Measurements from ENCODE around the gene ACTR3. TPM values are rescaled to one million over a fixed set of nuclear protein-coding genes. Genes with fewer than 3 reads are reported as not detected.

ACTR3 gene
- total RNA-seq, 1 experiment from 2014 or later: 169 TPM

- TF ChIP-seq ZNF396 (CRISPR knock-in tag; IDR thresholded peaks at IDR 0.05; ENCODE audit: borderline replicate concordance) (no peak), MAX (CRISPR knock-in tag; IDR thresholded peaks at IDR 0.05) (no peak), CREB1 (CRISPR knock-in tag; IDR thresholded peaks at IDR 0.05) (no peak), IRF1 (CRISPR knock-in tag; IDR thresholded peaks at IDR 0.05) (no peak), RELA (CRISPR knock-in tag; IDR thresholded peaks at IDR 0.05; ENCODE audit: borderline replicate concordance) (no peak), OVOL2 (CRISPR knock-in tag; IDR thresholded peaks at IDR 0.05; ENCODE audit: borderline replicate concordance) (no peak), IRF2 (CRISPR knock-in tag; IDR thresholded peaks at IDR 0.05; ENCODE audit: borderline replicate concordance, low read depth) (no peak)
Measured at GRCh38 chr2:113854970-113855740, 34.7 kb upstream of the ACTR3 start (continued).

- DNase-seq (ENCODE audit: low spot score) (no peak), ATAC-seq (no peak)
- TF ChIP-seq MXD4 (CRISPR knock-in tag; IDR thresholded peaks at IDR 0.05; ENCODE audit: borderline replicate concordance) (no peak), ERG (CRISPR knock-in tag; IDR thresholded peaks at IDR 0.05) (no peak), PRRX2 (CRISPR knock-in tag; IDR thresholded peaks at IDR 0.05) (no peak), FOXP4 (CRISPR knock-in tag; IDR thresholded peaks at IDR 0.05) (no peak), ZMAT4 (CRISPR knock-in tag; IDR thresholded peaks at IDR 0.05) (no peak), ARID4B (CRISPR knock-in tag; IDR thresholded peaks at IDR 0.05; ENCODE audit: borderline replicate concordance) (no peak), GRHL2 (CRISPR knock-in tag; IDR thresholded peaks at IDR 0.05; ENCODE audit: insufficient replicate concordance, severe bottlenecking) (no peak), TP53 (CRISPR knock-in tag; IDR thresholded peaks at IDR 0.05) (no peak), CBFB (CRISPR knock-in tag; IDR thresholded peaks at IDR 0.05; ENCODE audit: low read depth) (no peak), IRF2 (CRISPR knock-in tag; IDR thresholded peaks at IDR 0.05; ENCODE audit: borderline replicate concordance, low read depth) (no peak), SMAD3 (CRISPR knock-in tag; IDR thresholded peaks at IDR 0.05; ENCODE audit: borderline replicate concordance) (no peak), ZSCAN18 (CRISPR knock-in tag; IDR thresholded peaks at IDR 0.05) (no peak), ZNF425 (CRISPR knock-in tag; conservative IDR thresholded peaks at IDR 0.05) (no peak), ZNF121 (CRISPR knock-in tag; IDR thresholded peaks at IDR 0.05) (no peak), FOXK1 (CRISPR knock-in tag; IDR thresholded peaks at IDR 0.05) (no peak)
- CTCF ChIA-PET: no interaction called here
- Mint-ChIP-seq H3K27me3 (ENCODE audit: low read depth) (peaks cover 43% of the 10 kb centered on the region), H3K36me3 (no peaks in the 10 kb centered on the region), H3K4me3 (no peak overlapping the region), H3K4me1 (no peaks in the 10 kb centered on the region), H3K27ac (no peak overlapping the region), H3K9me3 (no peaks in the 10 kb centered on the region)
- POLR2A ChIA-PET: no interaction called here
Measured at GRCh38 chr2:113857464-113857863, 32.4 kb upstream of the ACTR3 start.

Measured in WTC11 (cell line).